Liver (tissue), 9 donors: Measurements from ENCODE around the gene GGCX. TPM values are rescaled to one million over a fixed set of nuclear protein-coding genes. Genes with fewer than 3 reads are reported as not detected.

Experiments used
- DNase-seq: peaks from one replicate; pipeline ENCODE4 v3.0.0-alpha.2; 2017; ENCODE audit warnings: low spot score
- H3K27ac ChIP-seq, 2 donors: one replicate each; pipeline ENCODE4 v1.7.0; 2013; ENCODE audit warnings: inconsistent platforms in 2 of 2, low read length in 2 of 2, control low read depth in 1 of 2, low read depth in 1 of 2, mild to moderate bottlenecking in 1 of 2
- H3K27me3 ChIP-seq, 4 donors: one replicate each; pipeline versions ENCODE4 v1.6.1 to v1.7.0; 2013; ENCODE audit warnings: low read length in 3 of 4, inconsistent platforms in 1 of 4, mild to moderate bottlenecking in 1 of 4, moderate library complexity in 1 of 4; ENCODE audit not compliant: control insufficient read depth in 4 of 4, insufficient read depth in 4 of 4
- H3K36me3 ChIP-seq, 4 donors: one replicate each; pipeline versions ENCODE4 v1.6.1 to v1.7.0; 2013; ENCODE audit warnings: low read length in 3 of 4, mild to moderate bottlenecking in 3 of 4, low read depth in 1 of 4, moderate library complexity in 1 of 4; ENCODE audit not compliant: control insufficient read depth in 4 of 4, insufficient read depth in 3 of 4
- H3K4me1 ChIP-seq, 4 donors: one replicate each; pipeline versions ENCODE4 v1.6.1 to v1.7.0; 2013; ENCODE audit warnings: low read length in 3 of 4, mild to moderate bottlenecking in 3 of 4, moderate library complexity in 1 of 4; ENCODE audit not compliant: control insufficient read depth in 4 of 4, insufficient read depth in 4 of 4
- H3K4me3 ChIP-seq, 3 donors: one replicate each; pipeline versions ENCODE4 v1.6.1 to v1.7.0; 2013; ENCODE audit warnings: low read length in 3 of 3, control low read depth in 1 of 3, low read depth in 1 of 3, mild to moderate bottlenecking in 1 of 3
- H3K9ac ChIP-seq, 2 donors: one replicate each; pipeline ENCODE4 v1.7.0; 2013; ENCODE audit warnings: low read length in 2 of 2, mild to moderate bottlenecking in 2 of 2, moderate library complexity in 2 of 2, control low read depth in 1 of 2, low read depth in 1 of 2
- H3K9me3 ChIP-seq, 4 donors: one replicate each; pipeline versions ENCODE4 v1.6.1 to v1.7.0; 2013; ENCODE audit warnings: low read length in 3 of 4; ENCODE audit not compliant: control insufficient read depth in 4 of 4
- CTCF ChIP-seq: fragments of 150-350 bp; IDR thresholded peaks from 2 replicates; pipeline ENCODE4 v1.5.1; 2017; ENCODE audit warnings: improper control_type of control experiment, low read depth, low read length; ENCODE audit not compliant: missing input control
- FOXA1 ChIP-seq: IDR thresholded peaks from 2 replicates; pipeline ENCODE4 v1.6.1; 2016; ENCODE audit warnings: antibody characterized with exemption
- FOXA2 ChIP-seq: IDR thresholded peaks from 2 replicates; pipeline ENCODE4 v1.6.1; 2016; ENCODE audit warnings: antibody characterized with exemption
- HNF4A ChIP-seq, 2 donors: conservative IDR thresholded peaks; 2 replicates each; pipeline ENCODE4 v1.6.1; 2016; ENCODE audit warnings: antibody characterized with exemption in 2 of 2, mild to moderate bottlenecking in 2 of 2
- HNF4G ChIP-seq: IDR thresholded peaks from 2 replicates; pipeline ENCODE4 v1.6.1; 2016; ENCODE audit warnings: antibody characterized with exemption
- JUND ChIP-seq, 2 donors: IDR thresholded peaks; 2 replicates each; pipeline ENCODE4 v1.6.1; 2016; ENCODE audit warnings: antibody characterized with exemption in 2 of 2
- MAX ChIP-seq: IDR thresholded peaks from 2 replicates; pipeline ENCODE4 v1.6.1; 2016; ENCODE audit warnings: antibody characterized with exemption
- NR2F2 ChIP-seq: IDR thresholded peaks from 2 replicates; pipeline ENCODE4 v1.6.1; 2016; ENCODE audit warnings: antibody characterized with exemption
- RAD21 ChIP-seq, 2 donors: IDR thresholded peaks; 2 replicates each; pipeline ENCODE4 v1.6.1; 2016; ENCODE audit warnings: antibody characterized with exemption in 2 of 2, mild to moderate bottlenecking in 2 of 2
- REST ChIP-seq: IDR thresholded peaks from 2 replicates; pipeline ENCODE4 v1.6.1; 2016; ENCODE audit warnings: antibody characterized with exemption, mild to moderate bottlenecking
- RXRA ChIP-seq, 2 donors: IDR thresholded peaks; 2 replicates each; pipeline ENCODE4 v1.6.1; 2017 to 2018; ENCODE audit warnings: antibody characterized with exemption in 2 of 2, mild to moderate bottlenecking in 1 of 2
- SP1 ChIP-seq: IDR thresholded peaks from 2 replicates; pipeline ENCODE4 v1.6.1; 2018; ENCODE audit warnings: antibody characterized with exemption, mild to moderate bottlenecking
- YY1 ChIP-seq: IDR thresholded peaks from 2 replicates; pipeline ENCODE4 v1.6.1; 2016; ENCODE audit warnings: antibody characterized with exemption, mild to moderate bottlenecking
- ZBTB33 ChIP-seq: IDR thresholded peaks from 2 replicates; pipeline ENCODE4 v1.6.1; 2016; ENCODE audit warnings: antibody characterized with exemption
- WGBS: extraction: QIAGEN DNeasy Blood & Tissue Kit; methylation state at CpG from one replicate; pipeline ENCODE4 v1.1.7; 2013; 5-methylcytosine and 5-hydroxymethylcytosine counted together
- polyA plus RNA-seq, 2 donors: library from polyadenylated mRNA; stranded (reverse) in 1 of 2; unstranded in 1 of 2; fragments of 200-250 nt in 1 of 2; fragments of >200 nt in 1 of 2; fragmentation: Nextera tagmentation in 1 of 2; extraction: Ambion mirVana in 1 of 2; gene quantifications; one replicate each; pipeline versions ENCODE4 v1.2.1 to v1.2.3, GENCODE V29; 2013 to 2015
- total RNA-seq, 2 donors: library from RNA; depleted of rRNA; stranded (reverse); fragments of >200 nt; gene quantifications; one replicate each; pipeline ENCODE4 v1.2.3, GENCODE V29; 2014
- donor health status: healthy.
- donor health status: healthy.
- donor health status: healthy.
- donor health status: healthy.
- donor health status: healthy.

The GGCX gene
- total and polyA plus RNA-seq, 4 donors, result 67.3 to 189 (median 90.4) TPM

- TF ChIP-seq HNF4A (conservative IDR thresholded peaks at IDR 0.05) (peak in 1 of 2 donors; percentile 33), HNF4G (no peak)
- peak within 1 kb of the TSS; percentile 50 to 71 (median 70) for H3K4me3 ChIP-seq
- DNase-seq, result peak; percentile 66
- no peaks in the 10 kb centered on the region for H3K27me3 ChIP-seq
- peaks cover 12 to 35% (median 20%) of the 10 kb centered on the region in 4 donors for H3K4me1 ChIP-seq
- H3K9me3 ChIP-seq, result no peaks in the 10 kb centered on the region
- peak within 1 kb of the TSS; percentile 16 to 61 for H3K9ac ChIP-seq
- peaks cover 0 to 7% (median 2%) of the 10 kb centered on the region in 4 donors for H3K36me3 ChIP-seq
- WGBS, result 7% methylated on average over 52 of the region's 52 CpGs
- H3K27ac ChIP-seq, result peak within 1 kb of the TSS; percentile 85 to 89
These were observed 23.1 kb upstream of the GGCX start, which contains the start of gene VAMP5 for GRCh38 chr2:85584354-85584856. VAMP5 (plus strand) TSS chr2:85584431; CDS start chr2:85584491, 60 bp downstream.

GRCh38 chr2:85583667-85584353 is 22.5 kb upstream of the GGCX start:
- H3K27ac ChIP-seq, result peak overlapping the region; percentile 85 to 89
- H3K4me1 ChIP-seq, result peaks cover 12 to 34% (median 22%) of the 10 kb centered on the region in 4 donors
- peaks cover 0 to 7% (median 2%) of the 10 kb centered on the region in 4 donors for H3K36me3 ChIP-seq
- peak overlapping the region in 1 of 2 donors; percentile 3 for H3K9ac ChIP-seq
- H3K4me3 ChIP-seq, result peak overlapping the region; percentile 27 to 71 (median 70)
- H3K27me3 ChIP-seq, result no peaks in the 10 kb centered on the region
- DNase-seq, result no peak
- WGBS, result 29% methylated on average over 16 of the region's 16 CpGs
- no peaks in the 10 kb centered on the region for H3K9me3 ChIP-seq
- TF ChIP-seq CTCF (no peak), JUND (IDR thresholded peaks at IDR 0.05) (no peak), RAD21 (IDR thresholded peaks at IDR 0.05) (no peak), HNF4A (conservative IDR thresholded peaks at IDR 0.05) (peak; percentile 24 to 26), FOXA1 (no peak), SP1 (peak; percentile 51), RXRA (IDR thresholded peaks at IDR 0.05) (peak in 1 of 2 donors; percentile 18), ZBTB33 (no peak), HNF4G (no peak), FOXA2 (no peak), YY1 (no peak), NR2F2 (no peak), REST (no peak), MAX (no peak)
